NCI-H1930 (cell line): ENCODE data around the gene PLEKHG5.

Source experiments
- DNase-seq, 2 experiments: peaks; one replicate each; lab custom pipeline; 2025; lab: John Stamatoyannopoulos, UW

PLEKHG5 gene

DNA sequence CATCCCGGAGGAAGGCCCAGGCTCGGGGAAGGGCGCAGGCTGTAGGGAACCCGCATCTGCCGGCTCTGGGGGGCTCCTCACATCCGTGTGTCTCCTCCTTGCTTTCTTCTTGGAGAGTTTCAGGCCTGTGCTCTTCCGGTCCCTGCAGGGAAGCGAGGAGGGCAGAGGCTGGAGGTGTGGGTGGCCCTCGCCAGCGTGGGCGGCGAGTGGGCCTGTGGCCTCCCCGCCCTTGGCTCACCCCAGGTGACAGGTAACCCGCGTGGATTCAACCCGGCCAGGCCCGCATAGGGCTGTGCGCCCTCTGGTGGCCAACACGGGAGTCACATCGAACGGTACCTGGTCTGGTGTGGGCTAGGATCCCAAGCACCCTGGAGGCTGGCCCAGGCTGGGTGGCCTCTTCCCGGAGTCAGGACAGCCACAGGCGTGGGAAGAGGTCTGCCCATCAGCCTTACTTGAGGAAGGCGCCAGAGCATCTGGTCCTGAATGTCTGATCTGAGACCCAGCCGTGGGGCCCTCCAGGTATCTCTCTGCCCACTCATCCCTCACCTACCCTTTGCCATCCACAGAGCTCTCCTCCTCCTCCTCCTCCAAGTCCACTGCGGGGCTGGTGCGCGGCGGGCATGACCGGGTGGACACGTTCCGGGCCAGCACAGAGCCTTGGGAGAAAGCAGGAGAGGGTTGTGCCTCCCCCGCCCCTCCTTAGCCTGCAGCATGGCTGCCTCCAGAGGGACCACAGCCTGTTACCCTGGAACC, 15.9 kb downstream of the PLEKHG5 start:
- peak; percentile 27 to 57 for DNase-seq

DNA sequence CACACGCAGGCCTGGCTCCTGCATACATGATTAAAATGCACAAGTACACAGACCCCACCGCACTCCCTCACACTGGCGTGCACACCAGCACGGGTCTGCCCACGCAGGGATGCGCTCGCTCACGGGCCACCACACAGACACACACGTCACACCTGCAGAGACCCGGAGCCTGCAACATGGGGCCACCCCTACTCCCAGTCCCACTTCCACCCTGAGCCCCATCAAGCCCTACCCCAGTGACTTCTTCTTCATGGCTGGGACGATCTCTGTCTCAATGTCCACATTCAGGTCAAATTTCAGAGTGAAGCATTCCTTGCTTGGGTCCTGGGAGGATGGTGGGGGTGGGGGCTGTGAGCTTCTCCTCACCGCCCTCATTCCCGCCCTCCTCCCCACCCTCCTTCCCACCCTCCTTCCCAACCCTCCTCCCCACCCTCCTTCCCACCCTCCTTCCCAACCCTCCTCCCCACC, 16.6 kb downstream of the PLEKHG5 start:
- DNase-seq: no peak

DNA sequence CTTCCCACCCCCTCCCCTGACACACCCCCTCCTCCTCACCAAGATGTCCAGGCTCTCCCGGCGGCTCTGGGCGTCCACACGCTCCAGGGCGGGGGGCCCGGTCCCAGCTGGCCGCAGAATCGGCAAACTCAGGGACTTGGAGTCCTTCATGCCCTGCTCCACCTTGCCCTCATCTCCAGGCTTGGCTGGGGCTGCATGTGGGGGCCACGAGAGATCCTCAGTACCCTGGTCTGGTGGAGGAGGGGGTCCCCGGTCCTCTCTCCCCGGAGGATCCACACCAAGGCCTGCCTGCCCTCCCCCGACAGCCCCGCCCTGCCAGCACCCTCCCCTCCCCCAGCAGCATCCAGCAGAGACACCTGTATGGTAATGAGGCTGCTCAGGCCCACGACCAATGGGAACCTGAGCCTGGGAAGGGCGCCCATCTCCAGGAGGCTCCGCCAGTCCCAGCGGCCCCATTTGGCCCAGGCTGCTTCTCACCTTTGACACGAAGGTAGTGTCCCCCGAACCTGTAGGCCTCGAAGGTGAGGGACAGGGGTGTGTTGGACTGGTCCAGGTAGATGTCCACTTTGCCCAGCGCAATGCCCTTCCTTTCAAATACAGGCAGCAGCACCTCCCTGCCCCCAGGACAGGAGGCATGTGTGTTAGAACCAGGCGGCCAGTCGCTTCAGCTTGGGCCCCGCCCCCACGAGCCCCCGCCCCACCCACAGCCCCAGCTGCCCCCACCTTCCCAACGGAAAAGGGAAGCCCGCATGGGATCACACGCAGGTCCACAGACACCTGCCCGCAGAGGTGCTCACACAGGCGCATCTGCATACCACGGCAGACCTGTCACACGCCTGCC, 17.3 kb downstream of the PLEKHG5 start:
- no peak for DNase-seq

DNA sequence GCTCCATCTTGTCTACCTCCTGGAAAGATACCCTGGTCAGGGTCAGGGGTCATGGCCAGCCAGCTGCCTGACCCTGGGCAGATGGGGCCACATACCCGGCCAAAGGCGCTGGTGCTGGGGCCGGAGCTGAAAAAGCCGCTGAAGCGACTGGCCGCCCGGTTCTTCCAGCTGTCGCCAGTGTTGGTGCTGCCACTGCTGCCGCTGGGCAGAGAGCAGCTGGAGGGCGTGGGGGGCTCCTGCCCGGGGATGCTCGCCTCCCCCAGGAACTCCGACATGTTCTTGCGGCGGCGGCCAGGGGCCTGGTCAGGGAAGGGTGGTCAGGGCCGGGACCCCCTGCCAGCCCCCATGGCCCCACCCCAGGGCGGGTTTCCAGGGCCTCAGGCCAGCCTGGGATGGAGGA, 18.3 kb downstream of the PLEKHG5 start:
- DNase-seq: no peak

DNA sequence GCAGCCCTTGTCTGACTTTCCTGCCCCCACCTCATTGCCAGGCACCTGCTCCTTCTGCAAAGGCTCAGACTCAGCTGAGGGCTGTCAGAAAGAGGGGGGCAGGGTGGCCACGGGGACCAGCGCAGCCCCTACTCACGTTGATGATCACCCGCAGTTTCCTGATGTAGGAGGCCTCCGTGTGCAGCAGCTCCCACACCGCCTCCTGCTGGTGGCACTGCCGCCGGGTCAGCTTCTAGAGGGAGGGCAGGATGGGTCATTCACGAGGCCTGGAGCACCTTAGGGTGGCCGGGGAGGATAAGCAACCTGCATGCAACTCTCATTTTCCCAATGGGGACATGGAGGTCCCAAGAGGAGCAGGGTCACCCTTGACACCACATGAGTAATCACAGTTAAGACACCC, 19.1 kb downstream of the PLEKHG5 start:
- no peak for DNase-seq

DNA sequence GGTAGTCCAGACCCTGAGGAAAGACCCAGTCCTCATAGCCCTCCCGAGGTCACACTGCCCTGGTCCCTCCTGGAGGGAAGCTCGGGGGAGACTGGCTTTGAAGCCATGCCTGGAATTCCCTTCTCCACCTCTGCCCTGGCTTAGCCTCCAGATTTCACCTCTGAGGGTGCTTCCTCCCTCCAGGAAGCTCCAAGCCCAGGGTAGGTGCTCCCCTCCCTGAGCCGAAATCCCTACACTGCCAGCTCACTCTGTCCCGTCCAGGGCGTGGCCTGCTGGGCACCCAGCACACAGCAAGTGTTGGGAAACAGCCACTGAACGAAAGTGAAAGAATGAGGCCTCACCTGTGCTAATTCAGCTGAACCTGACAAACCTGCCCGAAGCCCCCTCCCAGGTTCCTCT, 19.5 kb downstream of the PLEKHG5 start:
- no peak for DNase-seq

DNA sequence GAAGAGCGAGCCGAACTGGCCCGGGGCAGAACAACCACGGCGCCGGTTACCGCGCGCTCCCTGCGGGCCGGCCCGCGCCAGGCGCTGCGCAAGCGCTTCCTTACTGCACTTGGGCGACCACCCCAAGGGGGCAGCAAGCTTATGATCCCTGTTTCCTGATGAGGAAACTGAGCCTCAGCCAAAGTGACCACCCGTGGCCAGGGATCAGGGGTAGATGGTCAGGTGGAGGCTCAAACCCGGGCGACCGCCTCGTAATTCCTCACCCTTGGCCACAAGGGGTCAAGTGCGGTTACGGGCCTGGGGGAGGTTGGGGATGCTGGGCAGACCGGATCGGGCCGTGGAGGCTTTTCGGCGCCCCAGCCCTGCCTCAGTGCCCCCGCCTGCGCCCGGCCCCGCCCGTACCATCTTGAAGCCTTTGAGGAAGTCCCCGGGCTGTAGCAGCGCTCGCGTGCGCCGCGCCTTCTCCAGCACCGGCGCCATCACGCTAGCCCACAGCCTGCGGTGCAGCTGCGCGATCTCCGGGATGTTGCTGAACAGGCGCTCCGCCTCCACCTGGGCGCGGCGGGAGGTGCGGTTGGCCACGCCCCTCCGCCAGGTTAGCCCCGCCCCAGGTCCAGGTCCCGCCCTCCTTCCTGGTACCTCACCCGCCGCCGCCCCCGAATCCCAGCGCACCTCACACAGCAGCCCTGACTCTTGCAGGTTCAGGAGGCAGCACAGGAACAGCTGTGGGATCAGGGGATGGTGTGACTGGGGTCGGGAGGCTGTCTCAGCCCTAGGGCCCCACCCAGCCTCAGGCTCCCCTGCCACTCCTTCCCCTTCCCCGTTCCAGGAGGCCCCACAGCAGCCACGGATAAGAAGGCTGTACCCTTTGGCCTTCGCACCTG, 20.1 kb downstream of the PLEKHG5 start:
- DNase-seq: no peak

DNA sequence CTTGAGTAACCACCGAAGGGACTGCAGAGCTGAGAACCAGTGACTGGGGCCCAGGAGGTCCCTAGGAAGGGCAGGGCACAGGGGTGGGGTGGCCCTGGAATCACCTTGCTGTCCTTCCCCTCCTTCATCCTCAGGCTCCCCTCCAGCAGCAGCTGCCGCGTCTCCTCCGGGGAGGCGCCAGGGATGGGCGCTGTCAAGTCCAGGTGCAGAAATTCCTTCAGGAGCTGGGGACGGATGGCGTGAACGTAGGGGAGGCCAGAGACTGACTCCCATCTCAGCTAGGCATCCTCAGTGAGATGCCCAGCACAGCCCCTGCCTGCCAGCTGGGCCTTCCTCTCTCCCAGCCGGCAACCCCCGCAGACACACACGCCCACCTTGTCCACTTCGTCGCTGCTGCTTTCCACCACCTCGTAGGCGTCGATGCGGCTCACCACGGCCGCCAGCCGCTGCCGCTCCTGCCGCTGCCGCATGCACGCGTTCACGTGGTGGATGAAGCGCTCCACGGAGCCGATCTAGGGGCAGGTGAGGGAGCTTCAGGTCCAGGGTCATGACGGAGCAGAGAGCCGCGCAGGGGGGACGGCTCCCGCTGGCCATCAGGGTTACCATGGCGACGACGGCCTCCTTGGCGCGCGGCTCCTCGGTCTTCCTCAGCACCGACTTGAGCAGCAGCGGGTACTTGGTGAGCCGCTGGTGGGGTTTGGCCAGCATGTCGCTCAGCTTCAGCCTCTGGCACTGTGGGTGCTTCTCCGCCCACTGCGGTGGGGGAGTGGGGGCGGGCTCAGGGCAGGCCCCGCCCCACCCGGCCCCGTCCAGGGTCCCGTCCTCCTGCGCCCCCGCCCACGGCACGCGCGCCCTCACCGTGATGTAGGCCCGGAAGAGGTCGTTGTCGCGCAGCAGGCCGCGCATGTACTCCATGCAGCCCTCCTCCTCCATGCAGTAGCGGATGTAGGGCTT, 21.1 kb downstream of the PLEKHG5 start:
- no peak for DNase-seq

DNA sequence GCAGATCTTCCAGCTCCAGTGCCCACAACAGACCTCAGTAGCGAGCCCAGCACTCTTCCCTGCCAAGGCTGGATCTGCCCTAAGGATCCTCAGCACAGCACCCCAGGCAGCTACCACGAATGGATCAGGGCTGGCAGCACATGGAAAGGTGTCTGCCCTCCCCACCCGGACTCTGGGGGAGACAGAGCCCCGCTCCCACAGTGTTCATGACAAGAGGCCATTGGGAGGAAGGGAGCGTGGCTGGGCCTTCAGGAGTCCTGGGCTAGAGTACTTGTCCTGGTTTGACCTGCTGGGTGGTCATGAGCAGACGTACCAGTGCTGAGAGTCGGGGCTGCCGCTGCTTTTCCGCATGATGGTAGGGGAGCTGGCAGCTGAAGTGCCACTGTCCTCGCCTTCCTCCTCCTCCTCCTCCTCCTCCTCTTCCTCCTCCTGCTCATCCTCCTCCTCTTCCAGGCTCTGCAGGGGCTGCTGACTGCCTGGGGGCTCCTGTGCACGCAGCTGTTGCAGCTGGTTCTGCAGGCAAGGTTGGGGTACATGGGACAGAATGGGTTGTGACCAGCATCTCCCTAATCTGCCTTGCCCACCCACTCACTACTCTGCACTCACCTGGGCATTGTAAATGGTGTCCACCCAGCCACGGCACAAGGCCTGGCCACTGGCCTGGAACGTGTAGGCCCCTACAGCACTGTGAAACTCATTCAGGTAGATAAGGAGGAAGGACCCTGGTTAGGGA, 22.6 kb downstream of the PLEKHG5 start:
- DNase-seq: no peak

DNA sequence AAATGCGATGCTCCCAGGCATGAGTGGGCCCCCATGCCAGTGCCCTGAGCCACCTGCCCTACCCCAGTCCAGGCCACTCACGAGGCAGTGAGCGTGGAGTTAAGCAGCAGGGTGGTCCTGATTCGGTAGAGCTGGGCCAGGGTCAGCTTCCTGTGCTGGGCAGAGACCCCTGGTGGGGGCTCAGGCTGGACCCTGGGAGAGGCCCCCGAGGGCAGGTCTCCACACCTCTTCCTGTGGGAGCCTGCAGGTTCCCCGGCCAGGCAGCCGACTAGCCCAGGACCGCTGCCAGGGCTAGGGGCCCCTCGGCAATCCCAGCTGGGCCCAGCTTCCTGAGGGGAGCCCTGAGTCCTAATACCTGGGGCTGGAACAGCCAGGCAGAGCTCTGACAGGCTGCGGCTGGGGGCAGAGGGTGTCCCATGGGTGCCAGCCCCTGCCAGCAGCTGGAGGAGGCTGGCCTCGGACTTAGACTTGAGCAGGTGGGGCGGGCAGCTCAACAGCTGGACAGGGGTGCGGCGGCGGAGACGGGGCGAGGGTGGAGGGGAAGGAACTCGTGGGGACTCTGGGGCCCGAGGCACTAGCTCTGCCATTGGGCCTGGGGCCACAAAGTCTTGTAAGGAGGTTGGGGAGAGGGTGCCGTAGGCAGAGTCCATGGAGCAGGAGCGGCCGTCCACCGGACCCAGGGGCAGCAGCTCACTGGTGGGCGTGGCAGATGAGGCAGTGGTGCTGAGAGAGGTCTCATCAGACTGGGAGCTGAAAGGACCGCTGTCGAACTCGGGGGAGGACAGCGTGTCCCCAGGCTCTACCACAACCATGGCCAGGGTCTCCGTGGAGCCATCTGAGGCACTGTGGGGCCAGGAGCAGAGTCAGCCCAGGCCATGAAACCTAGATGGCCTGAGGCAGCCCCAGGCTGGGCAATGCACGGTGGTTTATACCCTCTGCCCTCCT, 23.5 kb downstream of the PLEKHG5 start:
- DNase-seq: no peak

DNA sequence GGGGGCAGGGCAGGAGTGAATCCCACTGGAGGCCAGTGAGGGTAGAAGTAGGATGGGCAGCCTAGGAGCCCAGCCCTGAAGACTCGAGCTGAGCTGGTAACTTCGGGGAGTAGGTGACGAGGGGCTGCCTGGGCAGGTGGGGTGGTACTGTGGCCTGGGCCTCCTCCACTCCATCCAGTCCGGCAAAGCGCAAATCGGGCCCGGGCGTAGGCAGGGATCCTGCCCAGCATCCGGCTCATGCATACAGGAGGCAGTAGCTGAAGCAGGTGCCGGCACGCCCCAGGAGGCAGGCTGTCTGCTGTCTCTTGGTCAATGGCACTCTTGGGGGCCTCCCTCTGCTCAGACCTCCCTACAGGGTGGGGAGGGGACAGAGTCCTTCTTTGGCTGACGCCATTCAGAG, 24.2 kb downstream of the PLEKHG5 start:
- no peak for DNase-seq

DNA sequence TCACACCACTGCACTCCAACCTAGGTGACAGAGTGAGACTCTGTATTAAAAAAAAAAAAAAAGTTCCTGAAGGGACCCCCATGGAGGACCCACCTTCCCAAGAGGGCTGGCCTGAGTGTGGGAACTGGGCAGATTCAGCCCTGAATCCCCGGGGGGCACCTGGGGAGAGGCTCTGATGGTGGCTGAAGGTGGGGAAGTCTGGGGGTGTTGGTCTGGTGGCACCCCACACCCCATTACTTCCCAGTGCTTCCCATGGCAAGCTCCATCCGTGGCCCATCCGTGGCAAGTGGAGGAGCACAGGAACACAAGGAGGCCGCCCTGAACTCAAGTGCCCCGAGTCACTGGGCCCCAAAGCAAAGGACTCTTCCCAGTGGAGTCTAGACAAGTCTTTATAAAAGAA, 24.7 kb downstream of the PLEKHG5 start:
- DNase-seq: no peak

DNA sequence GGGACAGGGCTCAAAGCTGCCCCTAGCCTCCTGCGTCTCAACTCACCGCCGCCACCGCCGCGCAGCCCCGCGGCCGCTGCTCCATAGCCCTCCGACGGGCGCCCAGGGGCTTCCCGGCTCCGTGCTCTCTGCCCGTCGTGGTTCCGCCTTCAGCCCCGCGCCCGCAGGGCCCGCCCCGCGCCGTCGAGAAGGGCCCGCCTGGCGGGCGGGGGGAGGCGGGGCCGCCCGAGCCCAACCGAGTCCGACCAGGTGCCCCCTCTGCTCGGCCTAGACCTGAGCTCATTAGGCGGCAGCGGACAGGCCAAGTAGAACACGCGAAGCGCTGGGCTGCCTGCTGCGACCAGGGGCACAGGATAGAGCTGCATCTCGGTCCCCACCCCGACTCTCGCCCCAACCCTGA, 25.4 kb downstream of the PLEKHG5 start, which contains the start of gene TNFRSF25:
Gene TNFRSF25, minus strand, starts transcription at position 151 of the 400 bp plus-strand sequence. Its CDS starts 66 bp downstream, at position 85.
- no peak for DNase-seq

DNA sequence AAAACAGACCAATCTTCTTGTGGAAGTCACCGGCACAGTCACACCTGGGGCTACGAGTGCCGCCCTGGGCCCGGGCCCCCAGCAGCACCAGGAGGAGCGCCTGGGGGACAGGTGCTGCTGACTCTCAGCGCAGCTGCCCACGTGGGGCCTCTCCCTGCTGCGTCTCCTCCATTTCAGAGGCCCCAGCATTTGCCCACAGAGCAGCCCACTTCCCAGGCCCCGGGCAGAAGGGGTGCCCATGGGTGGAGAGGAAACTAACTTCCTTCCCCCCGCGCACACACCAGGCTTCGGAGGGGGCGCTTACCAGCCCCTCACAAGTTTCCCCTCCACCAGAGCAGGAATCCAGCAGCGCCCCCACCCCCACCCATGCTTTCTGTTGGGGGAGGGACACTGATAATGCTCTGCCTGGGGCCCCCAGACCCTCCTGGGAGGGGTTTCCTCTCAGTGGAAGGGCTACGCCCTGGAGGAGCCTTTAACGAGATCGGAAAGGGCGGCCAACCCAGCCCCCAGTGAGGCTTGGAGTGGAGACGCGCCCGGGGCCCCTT, 25.9 kb downstream of the PLEKHG5 start:
- no peak for DNase-seq

DNA sequence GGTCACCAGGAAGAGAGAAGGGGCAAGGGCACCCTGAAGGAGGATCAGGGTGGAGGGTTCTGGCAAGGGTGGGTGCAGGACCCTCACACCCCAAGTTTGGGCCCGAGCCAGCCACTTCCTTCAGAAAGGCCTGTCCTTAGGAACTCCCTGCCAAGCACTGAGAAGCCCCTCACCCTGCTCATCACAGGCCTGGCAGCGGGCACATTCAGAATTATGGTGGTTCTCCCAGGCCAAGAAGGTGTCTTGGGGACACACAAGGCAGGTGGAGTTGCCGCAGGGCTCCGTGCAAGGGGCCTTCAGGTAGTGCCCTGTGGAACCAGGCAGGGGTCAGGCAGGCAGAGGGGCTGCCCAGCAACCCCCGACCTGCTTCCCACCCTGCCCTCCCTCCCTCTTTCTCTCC, 26.6 kb downstream of the PLEKHG5 start:
- DNase-seq: no peak

DNA sequence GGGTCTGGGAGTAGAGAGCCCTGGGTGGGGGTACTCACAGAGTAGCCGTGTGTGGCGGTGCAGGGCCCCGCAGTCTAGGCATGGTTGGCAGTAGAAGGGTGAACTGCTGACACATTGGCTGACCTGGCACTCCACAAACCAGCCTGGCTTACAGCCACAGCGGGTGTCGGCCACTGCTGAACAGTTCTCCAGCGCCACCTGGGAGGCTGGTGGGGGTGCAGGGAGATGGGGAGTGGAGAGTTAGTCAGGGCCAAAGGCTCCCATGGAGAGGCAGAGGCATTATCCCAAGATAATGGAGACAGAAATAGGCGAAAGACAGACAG, 27.0 kb downstream of the PLEKHG5 start:
- no peak for DNase-seq

DNA sequence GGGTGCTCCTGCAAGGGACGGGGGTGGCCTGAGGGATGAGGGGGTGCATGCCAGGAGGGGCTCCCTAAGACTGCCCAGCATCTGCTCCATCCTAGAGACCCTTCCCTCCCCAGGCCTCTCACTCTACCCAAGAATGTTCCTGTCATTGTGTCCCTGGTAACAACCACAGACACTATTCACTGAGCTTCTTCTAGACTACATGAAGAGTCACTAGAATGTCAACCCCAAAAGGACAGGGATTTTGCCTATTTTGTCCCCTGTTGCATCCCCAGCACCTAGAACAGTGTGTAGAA, 28.4 kb downstream of the PLEKHG5 start:
- no peak for DNase-seq

DNA sequence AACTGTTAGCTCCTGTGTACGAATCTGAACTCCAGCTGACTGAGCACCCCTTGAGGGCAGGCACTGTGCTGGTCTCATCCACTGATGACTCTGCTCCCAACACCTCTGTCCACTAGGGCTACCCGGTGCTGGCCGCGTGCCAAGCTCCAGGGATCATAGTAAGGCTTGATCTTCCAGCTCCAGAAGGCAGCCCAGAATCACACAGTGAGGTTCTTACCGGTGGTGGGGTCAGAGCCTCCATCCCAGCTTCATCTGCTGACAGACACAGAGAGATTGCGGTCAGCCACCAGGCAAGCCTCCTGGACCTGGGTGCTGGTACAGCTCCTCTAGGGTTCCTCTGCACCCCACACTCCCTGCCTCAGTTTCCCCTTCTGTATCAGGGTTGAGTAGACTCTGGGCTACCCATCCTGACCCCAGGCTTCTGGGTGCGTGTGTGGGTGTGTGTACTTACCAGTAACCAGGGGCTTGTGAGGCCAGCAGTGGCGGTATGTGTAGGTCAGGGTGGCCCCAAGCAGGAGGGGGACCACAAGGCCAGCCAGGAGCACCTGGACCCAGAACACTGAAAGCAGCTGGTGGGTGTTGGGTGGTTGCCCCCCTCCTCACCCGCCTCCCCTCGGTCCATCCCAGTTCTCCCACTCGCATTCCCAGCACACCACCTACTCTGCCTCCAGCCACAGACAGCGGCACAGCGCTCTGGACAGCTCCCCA, 28.9 kb downstream of the PLEKHG5 start:
- no peak for DNase-seq
